Breast epithelium (tissue), 4 donors: ENCODE measurements around the gene GRB2. TPM values are rescaled to one million over a fixed set of nuclear protein-coding genes. Genes with fewer than 3 reads are reported as not detected.

Source experiments
- DNase-seq, 2 donors: peaks; one replicate each; pipeline ENCODE4 v3.0.0-alpha.2; 2019; ENCODE audit warnings: low spot score in 2 of 2
- H3K27ac ChIP-seq, 2 donors: fragments of 200-600 bp; sonication (generic) in 1 of 2; one replicate each; pipeline ENCODE4 v1.5.1; 2016 to 2019; ENCODE audit warnings: mild to moderate bottlenecking in 1 of 2
- H3K27me3 ChIP-seq, 2 donors: fragments of 200-600 bp; sonication (generic) in 1 of 2; one replicate each; pipeline versions ENCODE4 v1.5.1 to v1.6.0; 2017 to 2019; ENCODE audit warnings: control low read depth in 1 of 2, mild to moderate bottlenecking in 1 of 2
- H3K36me3 ChIP-seq: fragments of 200-600 bp; one replicate; pipeline ENCODE4 v1.5.1; 2019
- H3K4me1 ChIP-seq, 2 donors: fragments of 200-600 bp; sonication (generic); one replicate each; pipeline ENCODE4 v1.5.1; 2016 to 2019; ENCODE audit warnings: control low read depth in 1 of 2
- H3K4me3 ChIP-seq, 3 donors: fragments of 200-600 bp; sonication (generic); 1 replicate in 2 of 3; 2 replicates in 1 of 3; pipeline ENCODE4 v1.5.1; 2016 to 2019; ENCODE audit warnings: mild to moderate bottlenecking in 3 of 3, moderate library complexity in 2 of 3
- H3K9me3 ChIP-seq, 2 donors: fragments of 200-600 bp; sonication (generic) in 1 of 2; one replicate each; pipeline ENCODE4 v1.5.1; 2016 to 2019; ENCODE audit warnings: control low read depth in 1 of 2
- POLR2A ChIP-seq: fragments of 450-650 bp; IDR thresholded peaks from one replicate; pipeline ENCODE4 v1.6.1; 2016; ENCODE audit warnings: antibody characterized with exemption, mild to moderate bottlenecking, moderate library complexity
- POLR2AphosphoS5 ChIP-seq, 3 donors: sonication (generic); formaldehyde crosslinking; IDR thresholded peaks; one replicate each; pipeline ENCODE4 v1.6.1; 2017; ENCODE audit warnings: antibody characterized with exemption in 3 of 3
- intact Hi-C: fragments of 100-400 bp; cut with DNase I; formaldehyde crosslinking; loops from one replicate; pipeline ENCODE4 v1.15.1; 2023; ENCODE audit warnings: low total_unique reads
- total RNA-seq, 3 donors: library from RNA; depleted of rRNA; stranded (reverse); fragments of >200 nt; gene quantifications; one replicate each; pipeline ENCODE4 v1.1.0, GENCODE V29; 2016
- TF ChIP-seq, protein P1 (sequence below), 3 donors: fragments of 450-650 bp; IDR thresholded peaks; one replicate each; pipeline ENCODE4 v1.5.1; 2016 to 2017; ENCODE audit warnings: antibody characterized with exemption in 3 of 3, mild to moderate bottlenecking in 3 of 3, moderate library complexity in 3 of 3

The GRB2 gene
- total RNA-seq, 3 donors from 2014 or later: 72.4 to 104 (median 77.1) TPM

DNA sequence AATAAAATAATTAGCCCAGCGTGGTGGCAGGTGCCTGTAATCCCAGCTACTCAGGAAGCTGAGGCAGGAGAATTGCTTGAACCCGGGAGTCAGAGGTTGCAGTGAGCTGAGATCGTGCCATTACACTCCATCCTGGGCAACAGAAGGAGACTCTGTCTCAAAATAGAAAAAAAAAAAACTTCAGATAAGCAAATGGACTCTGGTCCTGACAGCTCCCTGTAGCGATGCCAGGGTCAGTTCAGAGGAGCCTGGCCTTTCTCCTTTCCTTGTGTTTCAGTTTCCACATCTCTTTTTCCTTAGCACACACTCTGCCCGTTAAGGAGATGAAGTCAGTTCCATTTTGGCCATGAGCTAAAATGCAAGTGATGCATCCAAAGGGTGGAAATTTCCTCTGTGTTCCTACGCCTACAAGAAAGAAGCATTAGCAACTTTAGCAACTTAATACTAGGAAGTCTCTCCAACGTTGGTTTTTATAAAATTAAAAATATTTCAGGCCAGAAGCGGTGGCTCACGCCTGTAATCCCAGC, 11.6 kb upstream of the GRB2 start:
- Histone ChIP-seq H3K4me1 (no peaks in the 10 kb centered on the region), H3K27ac (no peak overlapping the region), H3K27me3 (no peaks in the 10 kb centered on the region), H3K36me3 (no peaks in the 10 kb centered on the region), H3K4me3 (no peak overlapping the region), H3K9me3 (no peaks in the 10 kb centered on the region)
- intact Hi-C loops: no loop called here
- TF ChIP-seq POLR2A (no peak), POLR2AphosphoS5 (IDR thresholded peaks at IDR 0.05) (no peak)
- TF ChIP-seq, protein P1, sequence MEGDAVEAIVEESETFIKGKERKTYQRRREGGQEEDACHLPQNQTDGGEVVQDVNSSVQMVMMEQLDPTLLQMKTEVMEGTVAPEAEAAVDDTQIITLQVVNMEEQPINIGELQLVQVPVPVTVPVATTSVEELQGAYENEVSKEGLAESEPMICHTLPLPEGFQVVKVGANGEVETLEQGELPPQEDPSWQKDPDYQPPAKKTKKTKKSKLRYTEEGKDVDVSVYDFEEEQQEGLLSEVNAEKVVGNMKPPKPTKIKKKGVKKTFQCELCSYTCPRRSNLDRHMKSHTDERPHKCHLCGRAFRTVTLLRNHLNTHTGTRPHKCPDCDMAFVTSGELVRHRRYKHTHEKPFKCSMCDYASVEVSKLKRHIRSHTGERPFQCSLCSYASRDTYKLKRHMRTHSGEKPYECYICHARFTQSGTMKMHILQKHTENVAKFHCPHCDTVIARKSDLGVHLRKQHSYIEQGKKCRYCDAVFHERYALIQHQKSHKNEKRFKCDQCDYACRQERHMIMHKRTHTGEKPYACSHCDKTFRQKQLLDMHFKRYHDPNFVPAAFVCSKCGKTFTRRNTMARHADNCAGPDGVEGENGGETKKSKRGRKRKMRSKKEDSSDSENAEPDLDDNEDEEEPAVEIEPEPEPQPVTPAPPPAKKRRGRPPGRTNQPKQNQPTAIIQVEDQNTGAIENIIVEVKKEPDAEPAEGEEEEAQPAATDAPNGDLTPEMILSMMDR (IDR thresholded peaks at IDR 0.05): no peak
- no peak for DNase-seq

DNA sequence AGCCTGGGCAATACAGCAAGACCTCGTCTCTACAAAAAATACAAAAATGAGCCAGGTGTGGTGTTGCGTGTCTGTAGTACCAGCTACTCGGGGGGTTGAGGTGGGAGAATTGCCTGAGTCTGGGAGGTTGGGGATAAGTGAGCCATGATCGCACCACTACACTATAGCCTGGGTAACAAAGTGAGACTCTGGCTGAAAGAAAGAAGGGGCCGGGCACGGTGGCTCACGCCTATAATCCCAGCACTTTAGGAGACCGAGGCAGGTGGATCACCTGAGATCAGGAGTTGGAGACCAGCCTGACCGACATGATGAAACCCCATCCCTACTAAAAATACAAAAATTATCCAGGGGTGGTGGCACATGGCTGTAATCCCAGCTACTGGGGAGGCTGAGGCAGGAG, 10.5 kb upstream of the GRB2 start:
- DNase-seq: no peak

DNA sequence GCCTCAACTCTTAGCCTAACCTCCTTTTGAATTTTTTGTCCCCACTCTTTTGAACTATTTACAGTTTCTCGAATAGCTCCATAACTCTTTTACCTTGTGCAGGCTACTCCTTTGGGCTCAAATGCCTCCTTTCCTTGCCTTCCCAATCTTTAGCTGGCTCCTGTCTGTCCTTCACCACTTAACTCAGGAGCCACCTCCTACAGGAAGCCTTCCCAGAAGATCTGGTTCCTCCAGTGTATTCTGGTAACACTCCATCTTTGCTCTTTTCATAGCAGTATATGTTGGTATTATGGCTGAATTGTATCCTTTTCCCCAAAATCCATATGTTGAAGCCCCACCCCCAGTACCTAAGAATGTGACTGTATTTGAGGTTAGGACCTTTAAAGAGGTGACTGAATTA, 9.0 kb upstream of the GRB2 start:
- H3K36me3 ChIP-seq: no peaks in the 10 kb centered on the region
- H3K4me3 ChIP-seq: no peak overlapping the region
- no peak for DNase-seq
- H3K27me3 ChIP-seq: no peaks in the 10 kb centered on the region
- no peaks in the 10 kb centered on the region for H3K4me1 ChIP-seq
- H3K27ac ChIP-seq: no peak overlapping the region
- TF ChIP-seq, protein P1 (IDR thresholded peaks at IDR 0.05): no peak
- TF ChIP-seq POLR2A (no peak), POLR2AphosphoS5 (IDR thresholded peaks at IDR 0.05) (no peak)
- H3K9me3 ChIP-seq: no peaks in the 10 kb centered on the region
- intact Hi-C loops: no loop called here

More for the DNA sequence above, 10.5 kb upstream of the GRB2 start:
- Histone ChIP-seq H3K4me3 (no peak overlapping the region), H3K27me3 (no peaks in the 10 kb centered on the region), H3K36me3 (no peaks in the 10 kb centered on the region), H3K9me3 (no peaks in the 10 kb centered on the region), H3K27ac (no peak overlapping the region), H3K4me1 (no peaks in the 10 kb centered on the region)
- intact Hi-C loops: no loop called here
- TF ChIP-seq POLR2AphosphoS5 (IDR thresholded peaks at IDR 0.05) (no peak), POLR2A (no peak)
- TF ChIP-seq, protein P1 (IDR thresholded peaks at IDR 0.05): no peak

DNA sequence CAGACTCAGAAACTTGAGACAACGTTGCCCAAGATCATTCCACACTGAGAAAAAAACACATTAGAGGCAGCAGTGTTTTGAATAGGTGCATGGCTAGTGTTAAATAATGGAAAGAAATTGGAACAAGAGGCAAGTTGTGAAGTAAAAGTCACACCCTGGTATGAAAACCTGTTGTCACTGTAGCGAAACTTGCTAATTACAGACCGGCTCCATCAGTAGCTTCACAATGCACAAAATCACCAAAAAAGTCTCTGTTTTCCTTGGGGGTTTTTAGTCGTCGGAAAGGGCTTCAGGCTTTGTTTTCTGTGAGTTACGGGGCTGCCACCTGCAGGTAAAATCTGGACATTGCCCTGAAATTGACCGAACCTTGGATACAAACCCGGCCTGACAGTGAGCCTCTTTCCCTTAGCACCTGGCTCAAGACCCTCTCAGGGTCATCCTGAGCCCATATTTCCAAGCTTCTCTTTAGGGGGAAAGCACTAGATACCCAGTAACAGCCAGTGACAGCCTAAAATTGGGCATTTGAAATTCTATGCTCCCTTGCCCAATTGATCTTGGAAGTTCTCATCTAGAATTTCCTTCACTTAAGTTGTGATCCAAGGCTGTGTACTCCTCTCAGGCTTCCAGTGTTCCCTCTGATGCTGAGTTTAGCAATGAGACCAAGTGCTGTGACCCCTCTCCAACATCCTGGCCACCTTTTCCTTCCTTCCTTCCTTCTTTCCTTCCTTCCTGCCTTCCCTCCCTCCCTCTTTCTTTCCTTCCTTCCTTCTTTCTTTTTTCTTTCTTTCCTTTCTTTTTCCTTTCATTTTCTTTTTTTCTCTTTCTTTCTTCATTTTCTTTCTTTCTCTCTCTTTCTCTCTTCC, 7.2 kb upstream of the GRB2 start:
- no peak for TF ChIP-seq POLR2A
- TF ChIP-seq, protein P1 (IDR thresholded peaks at IDR 0.05): peak; percentile 60 to 85 (median 84)
- TF ChIP-seq POLR2AphosphoS5 (IDR thresholded peaks at IDR 0.05): no peak
- intact Hi-C loops: no loop called here
- Histone ChIP-seq H3K4me3 (peak overlapping the region in 1 of 3 donors; percentile 49), H3K27me3 (no peaks in the 10 kb centered on the region), H3K4me1 (no peaks in the 10 kb centered on the region), H3K9me3 (no peaks in the 10 kb centered on the region), H3K36me3 (no peaks in the 10 kb centered on the region), H3K27ac (no peak overlapping the region)
- DNase-seq: peak; percentile 57 to 65

DNA sequence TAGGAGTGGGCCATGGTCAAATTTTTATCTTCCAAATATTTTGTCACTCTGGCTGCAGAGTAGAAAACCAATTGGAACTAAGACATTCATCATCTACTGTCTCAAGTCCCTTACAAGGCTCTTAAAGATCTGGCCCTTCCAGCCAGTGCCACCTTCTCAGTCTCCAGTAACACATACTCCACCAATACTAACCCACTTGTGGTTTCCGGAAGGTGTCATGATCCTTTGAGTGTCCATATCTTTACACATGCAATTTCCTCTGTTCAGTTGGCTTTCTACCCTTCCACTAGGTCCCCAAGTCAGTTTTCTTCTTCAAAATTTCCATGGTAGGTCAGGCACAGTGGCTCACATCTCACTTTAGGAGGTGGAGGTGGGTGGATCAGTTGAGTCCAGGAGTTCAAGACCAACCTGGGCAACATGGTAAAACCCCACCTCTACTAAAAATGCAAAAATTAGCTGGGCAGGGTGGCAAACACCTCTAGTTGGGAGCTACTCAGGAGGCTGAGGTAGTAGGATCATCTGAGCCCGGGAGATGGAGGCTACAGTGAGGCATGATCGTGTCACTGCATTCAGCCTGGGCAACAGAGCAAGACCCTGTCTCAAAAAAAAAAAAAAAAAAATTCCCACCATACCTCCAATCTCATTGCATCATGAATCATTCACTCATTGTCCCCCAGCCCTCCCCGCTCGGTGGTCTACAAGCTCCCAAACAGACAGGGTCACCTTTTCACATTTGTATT, 6.0 kb upstream of the GRB2 start:
- H3K4me1 ChIP-seq: peaks cover 0 to 3% of the 10 kb centered on the region in 2 donors
- DNase-seq: no peak
- no peaks in the 10 kb centered on the region for H3K36me3 ChIP-seq
- H3K27ac ChIP-seq: no peak overlapping the region
- H3K9me3 ChIP-seq: no peaks in the 10 kb centered on the region
- H3K27me3 ChIP-seq: no peaks in the 10 kb centered on the region
- intact Hi-C loops: no loop called here
- no peak for TF ChIP-seq POLR2A
- H3K4me3 ChIP-seq: no peak overlapping the region
